Measurements from ENCODE around the gene EXOC4. TPM values are rescaled to one million over a fixed set of nuclear protein-coding genes. Genes with fewer than 3 reads are reported as not detected.

EXOC4 gene
- total RNA-seq, 1 donor from 2014 or later, result 94.0 TPM

DNA sequence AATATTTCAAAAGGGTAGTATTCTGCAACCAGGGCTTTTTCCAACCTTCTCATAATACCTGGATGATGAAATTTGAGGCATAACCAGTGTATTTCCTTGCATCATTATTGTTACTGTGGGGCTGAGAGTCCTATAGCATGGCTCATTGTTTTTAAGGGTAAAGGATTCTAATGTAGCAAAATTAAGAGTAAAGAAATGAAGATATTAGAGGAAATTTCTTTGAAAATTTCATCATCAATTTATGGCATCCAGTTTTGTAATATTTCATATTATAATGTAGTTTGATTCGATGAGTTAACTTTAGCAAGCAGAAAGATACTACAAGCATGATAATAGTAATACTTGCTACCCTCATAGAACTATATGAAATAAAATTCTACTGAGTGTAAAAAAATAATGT is 486.9 kb downstream of the EXOC4 start:
- H3K4me1 Mint-ChIP-seq (ENCODE audit: unreplicated experiment), result peaks cover 16% of the 10 kb centered on the region
- TF ChIP-seq, protein P1, sequence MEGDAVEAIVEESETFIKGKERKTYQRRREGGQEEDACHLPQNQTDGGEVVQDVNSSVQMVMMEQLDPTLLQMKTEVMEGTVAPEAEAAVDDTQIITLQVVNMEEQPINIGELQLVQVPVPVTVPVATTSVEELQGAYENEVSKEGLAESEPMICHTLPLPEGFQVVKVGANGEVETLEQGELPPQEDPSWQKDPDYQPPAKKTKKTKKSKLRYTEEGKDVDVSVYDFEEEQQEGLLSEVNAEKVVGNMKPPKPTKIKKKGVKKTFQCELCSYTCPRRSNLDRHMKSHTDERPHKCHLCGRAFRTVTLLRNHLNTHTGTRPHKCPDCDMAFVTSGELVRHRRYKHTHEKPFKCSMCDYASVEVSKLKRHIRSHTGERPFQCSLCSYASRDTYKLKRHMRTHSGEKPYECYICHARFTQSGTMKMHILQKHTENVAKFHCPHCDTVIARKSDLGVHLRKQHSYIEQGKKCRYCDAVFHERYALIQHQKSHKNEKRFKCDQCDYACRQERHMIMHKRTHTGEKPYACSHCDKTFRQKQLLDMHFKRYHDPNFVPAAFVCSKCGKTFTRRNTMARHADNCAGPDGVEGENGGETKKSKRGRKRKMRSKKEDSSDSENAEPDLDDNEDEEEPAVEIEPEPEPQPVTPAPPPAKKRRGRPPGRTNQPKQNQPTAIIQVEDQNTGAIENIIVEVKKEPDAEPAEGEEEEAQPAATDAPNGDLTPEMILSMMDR (IDR thresholded peaks at IDR 0.05; ENCODE audit: unreplicated experiment), result no peak
- H3K27ac Mint-ChIP-seq (ENCODE audit: unreplicated experiment), result no peak overlapping the region
- no peaks in the 10 kb centered on the region for H3K9me3 Mint-ChIP-seq (ENCODE audit: unreplicated experiment)
- no peak for DNase-seq (ENCODE audit: low spot score)
- peaks cover 4% of the 10 kb centered on the region for H3K27me3 Mint-ChIP-seq (ENCODE audit: unreplicated experiment)
- no peaks in the 10 kb centered on the region for H3K36me3 Mint-ChIP-seq (ENCODE audit: low read depth, unreplicated experiment)
- H3K4me3 Mint-ChIP-seq (ENCODE audit: unreplicated experiment), result no peak overlapping the region

- no peak for DNase-seq (ENCODE audit: low spot score)
- H3K4me1 Mint-ChIP-seq (ENCODE audit: unreplicated experiment), result peaks cover 16% of the 10 kb centered on the region
- no peaks in the 10 kb centered on the region for H3K9me3 Mint-ChIP-seq (ENCODE audit: unreplicated experiment)
- H3K27me3 Mint-ChIP-seq (ENCODE audit: unreplicated experiment), result peaks cover 5% of the 10 kb centered on the region
- TF ChIP-seq, protein P1 (IDR thresholded peaks at IDR 0.05; ENCODE audit: unreplicated experiment), result no peak
- H3K4me3 Mint-ChIP-seq (ENCODE audit: unreplicated experiment), result no peak overlapping the region
- H3K27ac Mint-ChIP-seq (ENCODE audit: unreplicated experiment), result no peak overlapping the region
- no peaks in the 10 kb centered on the region for H3K36me3 Mint-ChIP-seq (ENCODE audit: low read depth, unreplicated experiment)
Measured at GRCh38 chr7:133741078-133741477, 488.2 kb downstream of the EXOC4 start.

GRCh38 chr7:133741703-133742102 is 488.8 kb downstream of the EXOC4 start:
- Mint-ChIP-seq H3K36me3 (ENCODE audit: low read depth, unreplicated experiment) (no peaks in the 10 kb centered on the region), H3K9me3 (ENCODE audit: unreplicated experiment) (no peaks in the 10 kb centered on the region), H3K4me3 (ENCODE audit: unreplicated experiment) (no peak overlapping the region), H3K27me3 (ENCODE audit: unreplicated experiment) (peaks cover 5% of the 10 kb centered on the region), H3K27ac (ENCODE audit: unreplicated experiment) (no peak overlapping the region), H3K4me1 (ENCODE audit: unreplicated experiment) (peaks cover 13% of the 10 kb centered on the region)
- TF ChIP-seq, protein P1 (IDR thresholded peaks at IDR 0.05; ENCODE audit: unreplicated experiment), result no peak
- no peak for DNase-seq (ENCODE audit: low spot score)

- Mint-ChIP-seq H3K27me3 (ENCODE audit: unreplicated experiment) (peaks cover 5% of the 10 kb centered on the region), H3K4me3 (ENCODE audit: unreplicated experiment) (no peak overlapping the region), H3K9me3 (ENCODE audit: unreplicated experiment) (no peaks in the 10 kb centered on the region), H3K27ac (ENCODE audit: unreplicated experiment) (no peak overlapping the region), H3K36me3 (ENCODE audit: low read depth, unreplicated experiment) (no peaks in the 10 kb centered on the region), H3K4me1 (ENCODE audit: unreplicated experiment) (peaks cover 10% of the 10 kb centered on the region)
- DNase-seq (ENCODE audit: low spot score), result peak; percentile 18
- TF ChIP-seq, protein P1 (IDR thresholded peaks at IDR 0.05; ENCODE audit: unreplicated experiment), result peak; percentile 59
Measured at GRCh38 chr7:133742709-133743538, 490.0 kb downstream of the EXOC4 start.

DNA sequence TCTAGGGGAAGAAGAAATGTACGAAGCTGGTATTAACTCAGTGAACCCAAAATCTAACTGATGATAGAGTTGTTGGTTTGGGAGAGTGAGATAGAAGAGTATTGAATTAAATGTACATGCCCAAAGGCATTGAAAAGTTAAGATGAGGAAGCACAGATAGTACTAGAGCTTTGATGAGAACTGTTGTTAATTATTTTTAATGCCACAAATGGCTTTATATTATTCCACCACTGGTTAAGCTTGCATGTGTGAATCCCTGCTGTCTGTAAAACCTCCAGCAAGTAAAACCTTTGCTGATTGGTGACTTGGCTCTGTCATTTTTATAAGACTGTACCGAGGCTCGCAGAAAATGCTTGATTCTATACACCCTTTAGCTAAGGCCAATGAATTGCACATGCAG is 491.6 kb downstream of the EXOC4 start:
- Mint-ChIP-seq H3K27ac (ENCODE audit: unreplicated experiment) (no peak overlapping the region), H3K36me3 (ENCODE audit: low read depth, unreplicated experiment) (no peaks in the 10 kb centered on the region), H3K9me3 (ENCODE audit: unreplicated experiment) (no peaks in the 10 kb centered on the region), H3K27me3 (ENCODE audit: unreplicated experiment) (peaks cover 5% of the 10 kb centered on the region), H3K4me1 (ENCODE audit: unreplicated experiment) (peaks cover 10% of the 10 kb centered on the region), H3K4me3 (ENCODE audit: unreplicated experiment) (no peak overlapping the region)
- TF ChIP-seq, protein P1 (IDR thresholded peaks at IDR 0.05; ENCODE audit: unreplicated experiment), result no peak
- DNase-seq (ENCODE audit: low spot score), result no peak
